HG02981 (cell line): ENCODE results near the gene COLEC12.

Experiments
- ATAC-seq: cut with Tn5 transposase; IDR thresholded peaks from one replicate; pipeline ENCODE4 v1.9.1; 2021; ENCODE audit warnings: mild to moderate bottlenecking, moderate library complexity; ENCODE audit not compliant: unreplicated experiment

The COLEC12 gene

GRCh38 chr18:448116-448790 lies 52.2 kb downstream of the COLEC12 start:
- ATAC-seq = no peak

- ATAC-seq = no peak
Measured at GRCh38 chr18:446941-447560, 53.5 kb downstream of the COLEC12 start.

- no peak for ATAC-seq
Measured at GRCh38 chr18:445055-445454, 55.4 kb downstream of the COLEC12 start.

GRCh38 chr18:438571-438970 lies 61.9 kb downstream of the COLEC12 start:
- ATAC-seq = no peak

GRCh38 chr18:435940-436339 lies 64.6 kb downstream of the COLEC12 start:
- no peak for ATAC-seq

GRCh38 chr18:434410-434809 lies 66.1 kb downstream of the COLEC12 start:
- no peak for ATAC-seq

GRCh38 chr18:433960-434359 lies 66.5 kb downstream of the COLEC12 start:
- ATAC-seq = no peak

- no peak for ATAC-seq
Measured at GRCh38 chr18:433298-433697, 67.2 kb downstream of the COLEC12 start.

- no peak for ATAC-seq
Measured at GRCh38 chr18:432791-433190, 67.7 kb downstream of the COLEC12 start.

- ATAC-seq = no peak
Measured at GRCh38 chr18:429030-429429, 71.5 kb downstream of the COLEC12 start.

- no peak for ATAC-seq
Measured at GRCh38 chr18:427005-427404, 73.5 kb downstream of the COLEC12 start.

- no peak for ATAC-seq
Measured at GRCh38 chr18:425106-425745, 75.3 kb downstream of the COLEC12 start.

- no peak for ATAC-seq
Measured at GRCh38 chr18:424668-425067, 75.8 kb downstream of the COLEC12 start.

- no peak for ATAC-seq
Measured at GRCh38 chr18:424071-424661, 76.3 kb downstream of the COLEC12 start.

- ATAC-seq = no peak
Measured at GRCh38 chr18:422966-423365, 77.5 kb downstream of the COLEC12 start.

- no peak for ATAC-seq
Measured at GRCh38 chr18:421247-422155, 79.0 kb downstream of the COLEC12 start.

GRCh38 chr18:420661-421246 lies 79.7 kb downstream of the COLEC12 start:
- no peak for ATAC-seq

- no peak for ATAC-seq
Measured at GRCh38 chr18:419541-420175, 80.8 kb downstream of the COLEC12 start.

GRCh38 chr18:417495-417894 lies 83.0 kb downstream of the COLEC12 start:
- no peak for ATAC-seq

GRCh38 chr18:416930-417329 lies 83.6 kb downstream of the COLEC12 start:
- no peak for ATAC-seq
